ENCODE results near the gene BMPER. TPM values are rescaled to one million over a fixed set of nuclear protein-coding genes. Genes with fewer than 3 reads are reported as not detected.

The BMPER gene
- total RNA-seq, 4 donors from 2014 or later = 0.25 to 2.3 (median 0.96) TPM

DNA sequence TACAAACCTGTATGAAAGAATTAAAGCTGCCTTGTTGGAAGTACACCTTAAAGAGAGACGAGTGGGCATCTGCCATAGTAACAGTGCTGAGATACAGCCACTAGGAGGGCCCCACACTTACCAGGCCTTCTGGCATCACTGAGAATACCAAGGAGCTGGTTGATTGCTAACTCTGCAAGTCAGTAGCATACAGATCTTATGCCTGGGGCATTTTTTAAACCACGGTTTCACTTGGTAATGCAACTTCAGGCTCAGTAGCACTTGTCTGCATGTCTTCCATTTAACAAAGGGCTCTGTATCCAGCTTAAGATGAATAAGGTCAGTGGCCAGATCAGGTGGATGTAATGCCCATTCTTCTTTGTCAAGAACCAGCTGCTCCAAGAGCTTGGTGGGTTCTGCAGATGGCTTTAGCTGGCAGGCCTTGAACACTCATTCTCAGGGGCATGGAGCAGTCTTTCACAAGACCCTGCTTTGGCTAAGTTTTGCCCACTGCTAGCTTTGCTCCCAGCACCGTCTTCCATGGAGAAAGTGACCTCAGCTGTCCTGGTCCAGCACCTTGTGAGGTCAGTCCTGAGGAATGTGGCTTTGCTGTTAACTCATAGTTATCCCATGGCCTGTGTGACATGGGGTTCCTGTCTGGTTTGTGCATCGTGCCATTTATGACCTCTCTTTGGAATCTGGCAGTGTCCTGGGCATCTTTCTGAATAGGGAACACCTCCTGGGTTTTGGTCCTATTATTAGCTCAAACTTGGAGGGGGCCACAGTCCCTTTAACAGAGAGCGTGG is 68.1 kb downstream of the BMPER start:
- TF ChIP-seq, protein P1, sequence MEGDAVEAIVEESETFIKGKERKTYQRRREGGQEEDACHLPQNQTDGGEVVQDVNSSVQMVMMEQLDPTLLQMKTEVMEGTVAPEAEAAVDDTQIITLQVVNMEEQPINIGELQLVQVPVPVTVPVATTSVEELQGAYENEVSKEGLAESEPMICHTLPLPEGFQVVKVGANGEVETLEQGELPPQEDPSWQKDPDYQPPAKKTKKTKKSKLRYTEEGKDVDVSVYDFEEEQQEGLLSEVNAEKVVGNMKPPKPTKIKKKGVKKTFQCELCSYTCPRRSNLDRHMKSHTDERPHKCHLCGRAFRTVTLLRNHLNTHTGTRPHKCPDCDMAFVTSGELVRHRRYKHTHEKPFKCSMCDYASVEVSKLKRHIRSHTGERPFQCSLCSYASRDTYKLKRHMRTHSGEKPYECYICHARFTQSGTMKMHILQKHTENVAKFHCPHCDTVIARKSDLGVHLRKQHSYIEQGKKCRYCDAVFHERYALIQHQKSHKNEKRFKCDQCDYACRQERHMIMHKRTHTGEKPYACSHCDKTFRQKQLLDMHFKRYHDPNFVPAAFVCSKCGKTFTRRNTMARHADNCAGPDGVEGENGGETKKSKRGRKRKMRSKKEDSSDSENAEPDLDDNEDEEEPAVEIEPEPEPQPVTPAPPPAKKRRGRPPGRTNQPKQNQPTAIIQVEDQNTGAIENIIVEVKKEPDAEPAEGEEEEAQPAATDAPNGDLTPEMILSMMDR (IDR thresholded peaks at IDR 0.05) = no peak
- no peak for TF ChIP-seq POLR2A (IDR thresholded peaks at IDR 0.05)

DNA sequence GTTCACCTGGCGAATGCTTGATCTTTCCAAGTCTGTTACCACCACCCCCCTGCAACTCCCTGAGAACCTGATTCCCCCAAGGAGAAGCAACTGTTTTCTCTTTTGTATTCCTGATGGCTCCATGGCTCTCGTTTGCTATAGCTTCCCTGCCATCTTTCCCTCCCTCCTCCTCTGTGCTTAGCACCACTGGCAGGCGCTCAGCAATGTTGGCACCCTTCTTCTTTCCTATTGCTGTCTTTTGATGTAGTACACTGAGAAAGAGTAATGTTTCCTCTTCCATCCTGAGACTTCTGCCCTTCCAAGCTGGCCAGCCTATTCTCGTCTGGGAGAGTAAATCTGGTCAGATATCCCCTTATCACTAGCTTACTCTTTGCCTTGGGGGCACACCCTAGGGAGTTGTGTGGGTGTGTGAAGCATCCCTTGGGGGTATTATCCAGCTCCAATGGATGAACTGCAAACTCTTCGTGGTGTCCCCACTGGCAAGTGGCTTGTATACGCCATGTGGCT is 74.0 kb downstream of the BMPER start:
- 83 to 86% methylated on average over 6 of the region's 6 CpGs for WGBS, 2 donors
- Histone ChIP-seq H3K4me1 (no peaks in the 10 kb centered on the region), H3K4me3 (replicated peaks in 1 of 3) (no peak overlapping the region), H3K27ac (no peak overlapping the region), H3K9me3 (no peaks in the 10 kb centered on the region), H3K36me3 (no peaks in the 10 kb centered on the region), H3K27me3 (no peaks in the 10 kb centered on the region)
- intact Hi-C loops (cut with DNase I) = no loop called here
- no peak for TF ChIP-seq POLR2A (IDR thresholded peaks at IDR 0.05)
- TF ChIP-seq, protein P1 (IDR thresholded peaks at IDR 0.05) = no peak
- no peak for DNase-seq

More for the DNA sequence above, 68.1 kb downstream of the BMPER start:
- Histone ChIP-seq H3K4me1 (no peaks in the 10 kb centered on the region), H3K4me3 (replicated peaks in 1 of 3) (no peak overlapping the region), H3K9me3 (no peaks in the 10 kb centered on the region), H3K27ac (no peak overlapping the region), H3K36me3 (no peaks in the 10 kb centered on the region), H3K27me3 (no peaks in the 10 kb centered on the region)
- WGBS, 2 donors = 68 to 75% methylated on average over 5 of the region's 5 CpGs
- no peak for DNase-seq
- intact Hi-C loops (cut with DNase I) = no loop called here

DNA sequence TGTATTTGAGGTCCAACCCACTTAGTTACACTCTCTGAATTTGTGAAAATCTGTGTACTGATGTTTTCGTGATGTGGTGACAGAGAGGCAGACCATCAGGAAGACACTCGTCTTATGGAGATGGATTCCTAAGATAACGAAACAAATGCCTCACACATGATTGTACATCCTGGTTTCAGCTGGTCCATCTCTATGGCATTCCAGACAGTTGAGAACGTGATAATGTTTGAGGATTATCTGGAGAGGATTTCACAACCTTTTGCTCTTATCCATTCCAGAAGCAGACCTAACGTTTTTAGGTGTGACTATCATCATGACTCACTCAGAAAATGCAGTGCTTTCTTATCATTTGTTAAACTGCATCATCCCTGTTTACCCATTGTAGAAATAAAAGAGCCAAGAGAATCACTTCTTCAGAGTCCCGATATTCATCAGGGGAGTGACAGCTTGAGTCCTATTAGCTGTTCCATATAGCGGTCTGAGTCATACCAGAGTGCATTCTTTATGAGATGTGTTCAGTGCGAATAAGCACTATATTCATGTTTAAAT is 74.5 kb downstream of the BMPER start:
- H3K4me3 ChIP-seq (replicated peaks in 1 of 3) = no peak overlapping the region
- DNase-seq = no peak
- H3K36me3 ChIP-seq = no peaks in the 10 kb centered on the region
- no peaks in the 10 kb centered on the region for H3K9me3 ChIP-seq
- H3K4me1 ChIP-seq = no peaks in the 10 kb centered on the region
- TF ChIP-seq POLR2A (IDR thresholded peaks at IDR 0.05) = no peak
- TF ChIP-seq, protein P1 (IDR thresholded peaks at IDR 0.05) = no peak
- H3K27me3 ChIP-seq = no peaks in the 10 kb centered on the region
- no peak overlapping the region for H3K27ac ChIP-seq
- 76 to 81% methylated on average over 8 of the region's 8 CpGs for WGBS, 2 donors
- intact Hi-C loops (cut with DNase I) = no loop called here

DNA sequence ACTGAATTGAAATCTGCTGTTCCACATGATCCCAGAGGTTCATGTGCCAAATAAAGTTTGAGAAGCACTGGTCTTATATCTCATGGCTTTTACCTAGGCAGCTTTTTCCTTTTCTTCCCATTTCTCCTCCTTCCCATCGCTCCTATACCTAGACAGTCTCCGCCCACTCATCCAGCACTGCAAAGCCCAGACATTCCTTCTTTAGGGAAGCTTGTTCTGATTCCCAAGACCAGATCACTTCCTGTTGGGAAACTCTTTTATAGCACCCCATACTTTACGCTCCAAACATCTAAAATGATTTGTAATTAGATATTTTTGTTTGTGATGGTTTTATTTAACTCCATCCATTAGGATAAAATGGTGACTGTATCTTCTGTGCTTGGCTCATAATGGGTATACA is 75.9 kb downstream of the BMPER start:
- H3K27me3 ChIP-seq = no peaks in the 10 kb centered on the region
- intact Hi-C loops (cut with DNase I) = no loop called here
- TF ChIP-seq POLR2A (IDR thresholded peaks at IDR 0.05) = no peak
- TF ChIP-seq, protein P1 (IDR thresholded peaks at IDR 0.05) = no peak
- no peaks in the 10 kb centered on the region for H3K9me3 ChIP-seq
- H3K4me1 ChIP-seq = no peaks in the 10 kb centered on the region
- H3K36me3 ChIP-seq = no peaks in the 10 kb centered on the region
- 88 to 93% methylated on average over 3 of the region's 3 CpGs for WGBS, 2 donors
- no peak overlapping the region for H3K4me3 ChIP-seq (replicated peaks in 1 of 3)
- no peak for DNase-seq
- H3K27ac ChIP-seq = no peak overlapping the region

Measured in thyroid gland (tissue), 4 donors.